GM19193 (cell line): ENCODE measurements around the gene SPOCK2.

ENCODE experiments used
- POLR2A ChIP-seq: IDR thresholded peaks from 4 replicates; pipeline ENCODE4 v1.6.1; 2011; ENCODE audit not compliant: insufficient read depth, insufficient read length; ENCODE audit errors: extremely low read depth

Gene SPOCK2

DNA sequence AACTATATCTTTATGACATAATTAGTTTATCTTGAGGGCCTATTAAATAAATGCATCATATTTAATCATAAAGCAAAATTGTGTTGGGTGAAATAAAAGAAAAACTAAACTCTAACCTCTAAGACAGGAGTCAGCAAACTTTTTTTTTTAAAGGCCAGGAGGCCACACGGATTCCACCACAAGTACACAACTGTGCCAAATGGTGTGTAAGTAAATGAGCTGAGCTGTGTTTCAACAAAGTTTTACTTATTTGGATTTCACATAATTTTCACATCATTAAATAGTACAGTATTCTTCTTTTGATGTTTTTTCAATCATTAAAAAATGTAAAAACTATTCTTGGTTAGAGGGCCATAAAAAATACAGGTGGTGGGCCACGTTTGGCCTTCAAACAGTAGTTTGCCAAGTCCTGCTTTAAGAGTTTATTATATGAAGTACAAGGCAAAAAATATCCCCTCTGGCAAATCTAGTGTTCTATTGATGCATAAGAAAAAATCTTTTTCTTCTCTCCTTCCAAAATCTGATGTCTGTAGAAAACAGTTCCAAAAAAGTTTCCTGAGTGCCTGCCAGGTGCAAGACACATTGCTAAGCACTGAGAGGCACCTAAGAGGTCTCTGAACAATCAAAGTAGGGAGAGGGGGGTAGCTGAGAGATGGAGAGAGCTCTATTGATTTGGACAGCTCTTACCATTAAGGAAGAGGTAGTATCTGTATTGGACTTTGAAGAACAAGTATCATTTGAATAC, 26.5 kb upstream of the SPOCK2 start:
- TF ChIP-seq POLR2A: no peak

DNA sequence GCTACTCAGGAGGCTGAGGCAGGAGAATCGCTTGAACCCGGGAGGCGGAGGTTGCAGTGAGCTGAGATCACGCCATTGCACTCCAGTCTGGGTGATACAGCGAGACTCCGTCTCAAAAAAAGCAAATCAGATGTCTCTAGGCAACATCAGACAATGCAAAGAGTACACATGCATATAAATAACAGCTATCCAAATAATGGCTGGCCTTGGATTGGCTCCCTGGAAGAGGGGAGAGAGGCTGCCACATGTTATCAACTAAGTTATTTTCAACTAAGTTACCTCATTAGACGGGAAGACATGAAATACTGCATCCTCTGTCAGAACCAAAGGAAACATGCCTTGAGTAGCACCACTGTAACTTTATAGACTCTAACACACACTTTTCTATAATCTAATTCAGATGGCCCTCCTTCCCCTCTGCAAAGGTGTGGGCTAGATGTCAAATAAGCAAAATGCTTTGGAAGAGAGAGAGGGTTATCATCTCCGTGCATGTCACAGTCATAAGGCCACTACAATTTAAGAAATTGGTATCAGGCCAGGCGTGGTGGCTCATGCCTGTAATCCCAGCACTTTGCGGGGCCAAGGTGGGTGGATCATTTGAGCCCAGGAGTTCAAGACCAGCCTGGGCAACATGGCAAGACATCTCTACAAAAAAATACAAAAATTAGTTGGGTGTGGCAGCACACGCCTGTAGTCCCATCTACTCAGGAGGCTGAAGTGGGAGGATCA, 22.5 kb upstream of the SPOCK2 start:
- no peak for TF ChIP-seq POLR2A

DNA sequence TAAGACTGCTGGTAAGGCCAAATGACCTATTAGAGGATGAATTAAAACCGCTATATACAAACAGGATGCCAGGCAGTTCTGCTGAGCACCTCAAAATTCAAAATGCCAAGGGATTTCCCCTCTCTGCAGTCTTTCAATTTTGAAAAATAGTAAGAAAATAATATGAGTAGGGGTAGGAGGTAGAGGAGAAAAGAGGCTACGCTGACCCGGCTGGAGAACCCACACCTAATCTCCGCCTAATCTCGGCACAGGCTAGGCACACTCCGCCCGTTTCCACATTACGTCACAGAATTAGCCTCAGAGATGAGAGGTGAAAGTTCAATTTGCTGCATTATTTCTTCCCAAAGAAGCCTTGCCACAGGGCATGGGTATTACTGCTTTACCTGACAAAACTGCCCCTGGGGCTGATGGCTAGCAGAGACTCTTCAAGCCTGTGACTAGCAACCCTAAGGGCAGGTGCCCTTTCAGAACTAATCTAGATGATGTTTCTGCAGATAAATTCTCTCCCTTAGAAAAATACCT, 21.3 kb upstream of the SPOCK2 start:
- TF ChIP-seq POLR2A: no peak

DNA sequence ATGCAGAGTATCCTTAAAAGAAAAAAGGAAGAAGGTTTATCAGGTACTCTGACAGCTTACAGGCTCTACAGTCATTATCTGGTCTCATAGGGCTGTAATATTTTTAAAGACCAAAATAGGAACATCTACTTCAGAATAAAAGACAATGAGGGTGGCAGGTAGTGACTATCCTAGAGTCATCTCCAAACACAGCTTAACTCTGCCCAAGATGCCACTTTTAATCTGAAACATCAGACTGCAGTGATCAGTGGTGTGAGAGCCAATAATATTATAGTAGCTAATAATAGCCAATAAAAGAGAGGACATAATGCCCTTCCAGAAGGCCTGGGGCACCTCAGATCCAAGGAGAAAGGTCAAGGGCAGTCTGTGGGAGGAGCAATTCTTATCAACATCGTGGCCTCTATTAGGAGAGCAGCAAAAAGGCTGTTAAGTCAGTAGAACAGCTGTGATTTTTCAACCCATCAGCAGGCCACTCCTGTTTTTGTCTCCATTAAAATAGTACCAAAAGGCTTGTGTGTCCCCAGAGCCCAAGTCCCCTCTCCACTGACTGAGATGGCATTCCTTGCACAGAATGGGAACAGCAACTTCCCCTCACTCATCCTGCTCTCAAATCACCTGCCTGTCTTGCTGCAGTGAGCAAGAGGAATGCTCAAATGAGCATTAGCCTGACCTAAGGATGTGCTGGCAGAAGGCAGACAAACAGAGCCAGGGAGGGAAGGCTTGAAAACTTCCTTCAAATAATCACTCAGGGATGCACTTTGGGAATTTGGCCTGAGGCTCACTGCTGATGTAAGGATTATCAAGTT, 20.7 kb upstream of the SPOCK2 start:
- TF ChIP-seq POLR2A: no peak

DNA sequence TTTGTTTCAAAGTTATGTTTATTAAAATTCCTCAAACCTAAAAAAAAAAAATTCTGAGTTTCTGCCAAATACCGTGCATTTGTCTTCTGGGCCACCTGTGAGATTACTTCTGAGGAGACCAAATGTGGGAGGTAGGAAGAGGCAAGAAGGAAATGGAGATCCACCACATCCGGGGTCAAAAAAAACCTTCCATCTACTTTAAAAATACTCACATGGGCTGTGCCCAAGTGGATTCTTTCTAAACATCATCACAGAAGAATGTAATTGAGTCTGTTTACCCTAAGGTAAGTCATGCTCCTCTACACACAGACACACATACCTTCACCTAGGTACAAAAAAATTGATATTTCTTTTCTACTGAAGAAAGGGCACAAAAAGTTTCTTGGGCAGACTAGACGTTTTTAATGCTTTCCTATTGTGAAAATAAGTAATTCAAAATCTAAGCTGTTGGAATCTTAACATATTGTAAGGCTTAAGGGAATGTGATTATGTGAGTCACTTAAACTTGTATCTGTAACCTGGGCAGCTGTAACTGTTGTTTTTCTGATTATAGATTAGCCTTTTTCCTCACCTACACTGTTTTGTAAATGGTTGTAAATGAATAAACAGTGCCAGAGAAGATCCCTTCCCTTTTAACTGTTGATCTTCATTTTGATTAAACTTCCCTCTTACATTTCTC, 19.1 kb upstream of the SPOCK2 start:
- no peak for TF ChIP-seq POLR2A

DNA sequence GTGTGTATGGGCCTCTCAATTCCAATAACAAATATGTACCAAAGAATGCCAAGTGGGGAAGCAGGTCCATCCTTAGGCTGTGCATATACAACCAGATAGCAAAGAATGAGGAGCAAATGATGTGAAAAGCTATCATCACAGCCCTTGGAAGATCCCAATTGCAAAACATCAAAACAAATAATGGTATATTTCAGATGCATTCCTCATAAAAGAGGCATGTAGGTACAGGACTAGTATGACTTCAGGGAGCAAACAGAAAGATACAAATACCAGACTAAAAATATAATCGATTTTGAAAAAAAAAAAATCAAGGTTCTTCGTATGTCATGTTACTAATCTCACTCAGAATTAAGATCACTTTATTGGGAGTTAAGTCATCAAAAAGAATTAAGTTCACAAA, 18.5 kb upstream of the SPOCK2 start:
- TF ChIP-seq POLR2A: no peak

DNA sequence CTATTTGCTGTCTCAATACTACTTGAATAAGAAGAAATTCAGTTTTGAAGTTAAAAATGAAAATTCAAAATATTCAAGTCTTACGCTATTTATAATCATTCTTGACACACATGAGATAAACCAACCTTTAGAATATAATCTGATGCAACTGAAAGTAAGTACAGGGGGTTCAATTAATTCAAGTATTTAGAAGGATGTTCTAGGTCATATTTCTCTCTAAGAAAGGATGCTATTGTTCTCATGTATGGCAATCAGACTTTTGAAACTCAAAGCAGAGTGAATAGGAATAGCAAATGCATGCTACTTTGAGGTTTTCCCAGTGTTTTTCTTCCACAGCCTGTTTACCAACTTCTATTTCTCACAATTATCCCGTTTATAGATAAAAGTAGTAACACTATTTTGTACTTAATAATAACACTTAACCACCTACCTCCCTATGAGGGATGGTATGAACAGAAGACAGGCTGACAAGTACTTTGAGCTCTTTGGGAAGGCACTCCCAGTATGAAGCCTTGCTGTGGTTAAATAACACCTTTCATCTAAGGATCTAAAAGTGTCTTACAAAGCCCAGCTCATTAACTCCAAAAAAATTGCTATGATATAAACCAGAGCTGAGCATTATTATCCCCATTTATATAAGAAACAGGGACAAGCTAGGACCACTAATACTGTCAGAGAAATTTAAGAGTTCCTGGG, 18.0 kb upstream of the SPOCK2 start:
- no peak for TF ChIP-seq POLR2A

DNA sequence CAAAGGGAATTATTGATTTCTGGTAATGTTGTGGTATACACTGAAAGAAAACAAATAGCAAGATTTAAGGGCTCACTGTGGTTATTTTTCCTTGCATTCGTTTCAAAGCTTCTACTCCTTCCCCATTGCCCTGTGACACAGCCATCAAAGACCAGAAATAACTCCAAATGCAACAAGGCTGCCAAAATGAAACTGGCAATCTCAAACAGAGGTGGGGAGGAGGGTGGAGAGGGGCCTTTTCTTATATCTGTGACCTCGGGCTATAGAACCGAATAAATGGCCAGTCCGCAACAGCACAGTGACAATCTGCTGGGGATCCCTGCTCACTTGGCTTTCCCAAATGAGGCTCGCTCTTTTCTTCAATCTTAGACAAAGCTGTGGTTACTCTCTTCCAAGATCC, 17.4 kb upstream of the SPOCK2 start:
- TF ChIP-seq POLR2A: no peak

DNA sequence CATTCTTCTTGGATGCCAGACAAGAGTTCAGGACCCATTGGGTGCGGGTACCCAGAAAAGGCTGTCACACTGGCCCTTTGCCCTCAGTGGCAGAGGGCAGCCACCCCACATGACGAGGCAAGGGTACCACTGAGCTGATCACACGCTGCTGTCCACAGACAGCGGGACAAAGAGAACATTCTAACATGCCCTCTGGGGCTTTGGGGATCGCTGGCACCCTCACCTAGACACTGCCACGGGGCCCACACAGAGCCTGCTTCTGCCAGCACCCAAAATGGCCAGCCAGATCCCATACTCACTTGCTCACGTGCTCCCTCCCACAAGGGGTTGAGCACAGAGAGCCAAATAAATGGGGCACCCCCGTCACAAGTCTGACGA, 16.7 kb upstream of the SPOCK2 start:
- no peak for TF ChIP-seq POLR2A

DNA sequence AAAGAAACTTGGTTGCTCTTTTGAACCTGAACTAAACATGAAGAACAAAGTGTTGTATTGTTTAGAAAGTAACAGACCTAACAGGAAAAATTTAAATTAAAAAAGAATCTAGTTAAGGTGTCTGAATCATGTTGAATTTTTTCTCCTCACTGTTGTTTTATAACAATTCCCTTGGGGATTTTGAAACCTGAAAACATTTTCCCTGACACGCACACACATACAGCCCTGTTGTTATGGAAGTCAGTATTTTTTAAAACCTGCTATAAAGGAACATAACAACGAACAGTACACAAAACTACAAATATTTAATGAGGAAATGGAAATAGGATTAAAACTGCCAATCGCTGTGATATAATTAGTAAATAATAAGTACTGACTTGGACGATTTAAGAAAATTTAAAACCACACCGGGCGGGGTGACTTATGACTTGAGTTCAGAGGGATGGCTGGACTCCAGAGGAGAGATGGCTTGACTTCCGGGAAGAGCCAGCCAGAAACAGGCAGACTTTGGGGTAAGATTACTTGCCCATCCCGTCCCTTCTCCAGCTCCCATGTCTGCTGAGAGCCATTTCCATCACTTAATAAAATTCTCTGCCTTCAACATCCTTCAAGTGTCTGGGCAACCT, 16.2 kb upstream of the SPOCK2 start:
- no peak for TF ChIP-seq POLR2A

DNA sequence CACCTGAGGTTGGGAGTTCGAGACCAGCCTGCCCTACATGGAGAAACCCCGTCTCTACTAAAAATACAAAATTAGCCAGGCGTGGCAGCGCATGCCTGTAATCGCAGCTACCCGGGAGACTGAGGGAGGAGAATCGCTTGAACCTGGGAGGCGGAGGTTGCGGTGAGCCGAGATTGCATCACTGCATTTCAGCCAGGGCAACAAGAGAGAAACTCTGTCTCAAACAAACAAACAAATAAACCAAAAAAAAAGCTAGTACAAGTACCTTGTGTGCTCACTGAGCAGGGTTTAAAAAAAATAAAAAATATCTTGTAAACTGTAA, 11.2 kb upstream of the SPOCK2 start:
- TF ChIP-seq POLR2A: no peak

DNA sequence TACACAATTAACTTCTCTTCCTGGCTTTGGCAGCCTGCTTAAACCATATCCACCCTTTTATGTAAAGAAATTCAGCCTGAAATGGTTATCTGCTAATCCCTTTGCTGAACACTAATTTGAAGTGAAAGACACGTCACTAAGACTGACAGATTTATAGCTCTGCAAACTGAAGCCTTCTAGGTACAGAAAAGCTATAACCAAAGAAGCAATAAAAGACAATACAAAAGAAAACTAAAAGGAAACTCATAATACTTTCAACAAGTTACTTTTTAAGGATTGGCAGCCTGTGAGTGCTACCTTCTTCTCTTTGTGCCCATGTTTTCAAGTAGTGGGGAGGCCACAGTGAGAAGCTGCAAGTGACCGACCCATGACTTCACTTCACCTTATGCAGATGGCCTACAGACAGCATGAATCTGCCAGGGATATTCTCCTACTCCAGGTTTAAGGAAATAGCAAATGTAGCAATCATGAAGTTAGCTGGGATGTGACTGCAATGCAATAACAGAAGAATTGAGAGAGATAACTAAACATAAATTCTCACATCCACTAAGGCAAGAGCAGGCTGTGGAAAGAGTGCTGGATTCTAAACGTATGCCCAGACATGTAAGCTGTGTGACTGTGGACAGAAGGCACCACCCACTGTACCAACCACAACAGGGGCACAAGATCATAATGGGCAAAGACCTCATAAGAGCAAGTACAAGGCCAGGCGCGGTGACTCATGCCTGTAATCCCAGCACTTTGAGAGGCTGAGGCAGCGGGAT, 10.7 kb upstream of the SPOCK2 start:
- no peak for TF ChIP-seq POLR2A

DNA sequence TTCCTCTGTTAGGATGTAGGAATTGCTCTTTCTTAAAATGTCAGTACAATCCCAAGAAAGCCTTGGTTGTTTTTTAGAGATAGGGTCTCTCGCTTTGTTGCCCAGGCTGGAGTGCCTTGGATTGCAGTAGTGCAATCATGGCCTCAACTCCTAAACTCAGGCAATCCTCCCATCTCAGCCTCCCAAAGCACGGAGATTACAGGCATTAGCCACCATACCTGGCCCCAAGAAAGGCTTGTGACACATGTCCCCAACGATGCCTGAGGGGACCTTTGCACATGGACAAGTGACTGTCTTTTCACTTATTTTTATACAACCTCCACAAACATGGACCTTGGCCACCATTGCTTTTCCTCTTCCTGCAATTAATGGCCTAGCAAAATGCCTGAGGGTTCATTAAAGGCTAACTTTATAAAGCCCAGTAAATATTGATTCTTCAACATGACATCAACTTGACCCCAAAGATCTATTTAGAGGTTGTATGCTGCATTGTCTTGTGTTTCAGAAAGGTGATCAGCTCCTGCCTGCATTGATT, 10.0 kb upstream of the SPOCK2 start:
- no peak for TF ChIP-seq POLR2A
